Vagina (tissue), 2 donors: ENCODE measurements around the gene HSD17B4. TPM values are rescaled to one million over a fixed set of nuclear protein-coding genes. Genes with fewer than 3 reads are reported as not detected.
"Not testable (repeated sequence)": the region's sequence is repeated elsewhere in the genome, so short reads cannot be mapped to it uniquely, and the experiment has no call there.

Experiments
- DNase-seq, 2 donors: peaks; one replicate each; pipeline ENCODE4 v3.0.0-alpha.2; 2017; ENCODE audit errors: extremely low spot score in 2 of 2
- H3K27ac ChIP-seq: fragments of 200-600 bp; sonication (generic); one replicate; pipeline ENCODE4 v1.5.1; 2019
- H3K27me3 ChIP-seq: fragments of 200-600 bp; sonication (generic); one replicate; pipeline ENCODE4 v1.5.1; 2019
- H3K36me3 ChIP-seq, 2 donors: fragments of 200-600 bp; sonication (generic); one replicate each; pipeline ENCODE4 v1.5.1; 2017 to 2019
- H3K4me1 ChIP-seq: fragments of 200-600 bp; sonication (generic); one replicate; pipeline ENCODE4 v1.5.1; 2019
- H3K4me3 ChIP-seq, 2 donors: fragments of 200-600 bp; sonication (generic); 1 replicate in 1 of 2; 2 replicates in 1 of 2; pipeline ENCODE4 v1.5.1; 2016 to 2019
- H3K9me3 ChIP-seq: fragments of 200-600 bp; sonication (generic); one replicate; pipeline ENCODE4 v1.5.1; 2019
- CTCF ChIP-seq, 3 experiments: fragments of 450-650 bp in 2 of 3; fragments of 200-600 bp in 1 of 3; sonication (generic) in 1 of 3; IDR thresholded peaks; one replicate each; pipeline ENCODE4 v1.5.1; 2017 to 2019; ENCODE audit warnings: antibody characterized with exemption in 3 of 3, mild to moderate bottlenecking in 2 of 3, moderate library complexity in 2 of 3
- POLR2A ChIP-seq, 2 donors: fragments of 450-650 bp; IDR thresholded peaks; one replicate each; pipeline ENCODE4 v1.6.1; 2017; ENCODE audit warnings: antibody characterized with exemption in 2 of 2, mild to moderate bottlenecking in 2 of 2, moderate library complexity in 2 of 2
- POLR2AphosphoS5 ChIP-seq, 2 donors: sonication (generic); formaldehyde crosslinking; IDR thresholded peaks; one replicate each; pipeline ENCODE4 v1.9.0; 2017; ENCODE audit warnings: antibody characterized with exemption in 2 of 2, mild to moderate bottlenecking in 2 of 2, low read depth in 1 of 2; ENCODE audit not compliant: insufficient read depth in 1 of 2
- intact Hi-C: fragments of 100-400 bp; cut with DNase I; formaldehyde crosslinking; loops from one replicate; pipeline ENCODE4 v1.15.1; 2023
- total RNA-seq: library from RNA; depleted of rRNA; stranded (reverse); fragments of >200 nt; gene quantifications from one replicate; pipeline ENCODE4 v1.2.3, GENCODE V29; 2016

The HSD17B4 gene
- total RNA-seq, 1 donor from 2014 or later, result 137 TPM

GRCh38 chr5:119426057-119426456 is 26.2 kb upstream of the HSD17B4 start:
- Histone ChIP-seq H3K27me3 (no peaks in the 10 kb centered on the region), H3K27ac (no peak overlapping the region), H3K4me3 (no peak overlapping the region), H3K4me1 (no peaks in the 10 kb centered on the region), H3K36me3 (no peaks in the 10 kb centered on the region), H3K9me3 (no peaks in the 10 kb centered on the region)
- TF ChIP-seq POLR2A (IDR thresholded peaks at IDR 0.05) (no peak), POLR2AphosphoS5 (IDR thresholded peaks at IDR 0.05; ENCODE audit: insufficient read depth in 1 of 2, low read depth in 1 of 2) (no peak)
- DNase-seq, result no peak
- intact Hi-C loops, result no loop called here

GRCh38 chr5:119427060-119427459 is 25.2 kb upstream of the HSD17B4 start:
- H3K36me3 ChIP-seq, result no peaks in the 10 kb centered on the region
- no peaks in the 10 kb centered on the region for H3K9me3 ChIP-seq
- intact Hi-C loops, result no loop called here
- no peaks in the 10 kb centered on the region for H3K27me3 ChIP-seq
- no peak overlapping the region for H3K4me3 ChIP-seq
- H3K27ac ChIP-seq, result no peak overlapping the region
- H3K4me1 ChIP-seq, result no peaks in the 10 kb centered on the region
- TF ChIP-seq POLR2AphosphoS5 (IDR thresholded peaks at IDR 0.05; ENCODE audit: insufficient read depth in 1 of 2, low read depth in 1 of 2) (no peak), CTCF (IDR thresholded peaks at IDR 0.05) (no peak), POLR2A (IDR thresholded peaks at IDR 0.05) (no peak)
- no peak for DNase-seq

GRCh38 chr5:119427596-119427995 is 24.7 kb upstream of the HSD17B4 start:
- not testable (repeated sequence) for H3K36me3 ChIP-seq, H3K27ac ChIP-seq, H3K4me1 ChIP-seq

DNA sequence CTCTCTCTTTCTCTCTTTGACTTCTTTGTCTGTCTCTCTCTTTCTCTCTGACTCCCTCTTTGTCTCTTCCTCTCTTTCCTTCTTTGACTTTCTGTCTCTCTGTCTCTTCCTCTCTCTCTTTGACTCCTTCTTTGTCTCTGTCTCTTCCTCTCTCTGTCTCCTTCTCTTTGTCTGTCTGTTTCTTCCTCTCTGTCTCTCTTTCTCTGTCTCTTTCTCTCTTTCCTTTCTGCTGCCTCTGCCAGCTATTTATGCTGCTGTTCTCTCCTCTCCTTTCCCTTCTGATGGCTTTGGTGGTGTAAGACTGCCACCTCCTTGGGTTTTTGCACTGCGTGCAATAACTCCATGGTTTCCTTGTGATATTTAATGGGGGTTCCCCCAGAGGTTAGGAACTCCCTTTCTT is 24.1 kb upstream of the HSD17B4 start:
- H3K4me3 ChIP-seq, DNase-seq, H3K36me3 ChIP-seq, H3K27me3 ChIP-seq, H3K4me1 ChIP-seq, intact Hi-C loops, H3K27ac ChIP-seq, H3K9me3 ChIP-seq: not testable (repeated sequence)

More at GRCh38 chr5:119427596-119427995, 24.7 kb upstream of the HSD17B4 start:
- H3K9me3 ChIP-seq, H3K4me3 ChIP-seq, DNase-seq, intact Hi-C loops, H3K27me3 ChIP-seq: not testable (repeated sequence)

DNA sequence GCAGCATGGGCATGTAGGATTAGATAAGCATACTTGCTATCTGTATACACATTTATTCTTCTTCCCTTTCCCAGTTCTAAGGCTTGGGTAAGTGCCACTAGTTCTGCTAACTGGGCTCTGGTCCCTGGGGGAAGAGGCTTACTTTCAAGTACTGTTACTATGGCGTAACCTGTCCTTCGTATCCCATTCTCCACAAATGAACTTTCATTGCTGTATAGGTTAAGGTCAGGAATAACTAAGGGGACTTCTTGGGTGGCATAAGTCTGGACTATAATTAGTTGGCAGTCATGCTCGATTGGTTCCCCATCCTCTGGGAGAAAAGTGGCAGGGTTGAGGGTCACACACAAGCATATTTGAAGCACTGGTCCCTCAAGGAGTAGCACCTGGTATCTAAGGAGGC is 23.7 kb upstream of the HSD17B4 start:
- intact Hi-C loops, H3K27ac ChIP-seq, DNase-seq, H3K4me1 ChIP-seq, H3K36me3 ChIP-seq, H3K9me3 ChIP-seq, H3K27me3 ChIP-seq, H3K4me3 ChIP-seq: not testable (repeated sequence)

GRCh38 chr5:119432674-119433237 is 19.5 kb upstream of the HSD17B4 start:
- H3K27me3 ChIP-seq, H3K27ac ChIP-seq, H3K9me3 ChIP-seq, H3K36me3 ChIP-seq, DNase-seq, H3K4me1 ChIP-seq, intact Hi-C loops, H3K4me3 ChIP-seq: not testable (repeated sequence)

DNA sequence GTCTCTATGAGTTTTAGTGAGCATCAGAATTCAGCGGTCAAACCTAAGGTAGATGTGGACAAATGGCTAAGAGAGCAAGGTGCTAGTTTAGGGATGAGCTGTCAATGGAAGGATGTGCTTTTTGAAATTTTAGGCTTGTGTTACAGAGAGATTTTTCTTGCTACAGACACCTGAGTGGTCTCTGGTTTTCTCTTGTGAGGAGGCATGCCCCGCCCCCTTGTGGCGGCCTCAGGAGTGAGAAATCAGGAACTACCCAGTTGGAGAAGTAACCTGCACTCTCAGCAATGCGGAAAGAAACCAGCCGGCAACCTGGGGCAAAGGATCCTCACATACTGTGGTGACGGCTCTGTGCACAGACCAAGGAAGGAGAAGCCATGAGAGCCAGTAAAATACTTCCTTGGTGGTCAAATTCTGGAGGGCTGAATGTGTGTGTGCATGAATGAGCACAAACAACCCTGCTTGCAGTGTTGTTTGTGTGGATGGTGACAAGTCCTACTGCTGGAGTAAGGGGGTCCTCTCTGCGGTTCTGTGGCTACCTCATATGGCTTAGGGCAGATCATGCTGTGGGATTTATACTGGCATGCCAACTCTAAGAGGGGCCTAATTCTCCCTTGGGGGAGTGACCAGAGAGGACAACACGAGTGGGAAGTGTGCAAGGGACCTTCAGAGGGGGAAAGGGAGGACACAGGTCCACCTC is 16.7 kb upstream of the HSD17B4 start:
- Histone ChIP-seq H3K9me3 (no peaks in the 10 kb centered on the region), H3K27ac (no peak overlapping the region), H3K27me3 (no peaks in the 10 kb centered on the region), H3K36me3 (no peaks in the 10 kb centered on the region), H3K4me1 (no peaks in the 10 kb centered on the region), H3K4me3 (no peak overlapping the region)
- intact Hi-C loops, result no loop called here
- DNase-seq, result no peak
- TF ChIP-seq POLR2AphosphoS5 (IDR thresholded peaks at IDR 0.05; ENCODE audit: insufficient read depth in 1 of 2, low read depth in 1 of 2) (no peak), CTCF (IDR thresholded peaks at IDR 0.05) (peak in 1 of 3 experiments; percentile 11)

DNA sequence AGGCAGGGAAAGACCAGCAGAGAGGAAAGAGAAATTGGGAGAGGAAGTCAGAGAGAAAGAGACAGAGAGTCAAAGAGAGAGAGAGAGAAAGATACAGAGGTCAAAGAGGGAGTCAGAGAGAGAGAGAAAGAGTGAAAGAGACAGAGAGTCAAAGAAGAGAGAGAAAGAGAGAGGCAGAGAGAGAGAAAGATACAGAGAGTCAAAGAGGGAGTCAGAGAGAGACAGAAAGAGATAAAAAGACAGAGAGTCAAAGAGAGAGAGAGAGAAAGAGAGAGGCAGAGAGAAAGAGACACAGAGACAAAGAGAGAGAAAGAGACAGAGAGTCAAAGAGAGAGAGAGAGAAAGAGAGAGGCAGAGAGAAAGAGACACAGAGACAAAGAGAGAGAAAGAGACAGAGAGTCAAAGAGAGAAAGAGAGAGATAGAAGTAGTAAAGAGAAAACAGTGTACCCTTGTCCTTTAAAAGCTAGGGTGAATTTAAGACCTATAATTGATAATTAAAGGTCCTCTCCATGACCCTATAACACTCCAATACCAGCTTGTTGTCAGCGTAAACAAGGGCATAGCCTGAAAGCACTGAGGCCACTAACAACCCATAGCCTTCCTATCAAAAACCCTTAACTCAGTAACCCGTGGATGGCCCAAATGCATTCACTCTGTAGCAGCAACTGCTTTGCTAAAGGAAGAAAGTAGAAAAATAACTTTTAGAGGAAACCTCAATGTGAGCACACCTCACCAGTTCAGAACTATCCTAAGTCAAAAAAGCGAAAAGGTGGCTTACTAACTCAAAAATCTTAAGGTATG is 14.3 kb upstream of the HSD17B4 start:
- H3K27me3 ChIP-seq, DNase-seq, H3K4me3 ChIP-seq, H3K36me3 ChIP-seq, H3K9me3 ChIP-seq, intact Hi-C loops, H3K27ac ChIP-seq, H3K4me1 ChIP-seq: not testable (repeated sequence)

- H3K4me1 ChIP-seq, H3K27ac ChIP-seq, DNase-seq, intact Hi-C loops, H3K36me3 ChIP-seq, H3K4me3 ChIP-seq, H3K9me3 ChIP-seq, H3K27me3 ChIP-seq: not testable (repeated sequence)
These were observed 13.7 kb upstream of the HSD17B4 start for GRCh38 chr5:119438587-119438917.
